ENCODE data around the gene ST8SIA4.

The ST8SIA4 gene

GRCh38 chr5:100903039-100903887 is at the start of gene ST8SIA4:
Gene ST8SIA4 (minus strand): TSS chr5:100903282. CDS start chr5:100902955, 327 bp downstream.
- peak; percentile 82 to 90 (median 86) for DNase-seq (ENCODE audit: low read depth in 2 of 3, low spot score in 1 of 3)

- DNase-seq (ENCODE audit: low read depth in 2 of 3, low spot score in 1 of 3) = no peak
These were observed 47.9 kb upstream of the ST8SIA4 start for GRCh38 chr5:100950985-100951384.

GRCh38 chr5:100913298-100913697 is 10.2 kb upstream of the ST8SIA4 start:
- no peak for DNase-seq (ENCODE audit: low read depth in 2 of 3, low spot score in 1 of 3)

GRCh38 chr5:100909034-100909433 is 6.0 kb upstream of the ST8SIA4 start:
- DNase-seq (ENCODE audit: low read depth in 2 of 3, low spot score in 1 of 3) = no peak

- no peak for DNase-seq (ENCODE audit: low read depth in 2 of 3, low spot score in 1 of 3)
These were observed 2.3 kb upstream of the ST8SIA4 start for GRCh38 chr5:100905259-100905914.

- peak in 2 of 3 donors; percentile 38 to 48 for DNase-seq (ENCODE audit: low read depth in 2 of 3, low spot score in 1 of 3)
These were observed 1.3 kb upstream of the ST8SIA4 start for GRCh38 chr5:100904259-100904861.

- DNase-seq (ENCODE audit: low read depth in 2 of 3, low spot score in 1 of 3) = peak in 2 of 3 donors; percentile 18 to 28
These were observed 543 bp downstream of the ST8SIA4 start for GRCh38 chr5:100902440-100903038.

- peak in 2 of 3 donors; percentile 27 to 40 for DNase-seq (ENCODE audit: low read depth in 2 of 3, low spot score in 1 of 3)
These were observed 1.2 kb downstream of the ST8SIA4 start for GRCh38 chr5:100901821-100902341.

GRCh38 chr5:100900796-100901781 is 2.0 kb downstream of the ST8SIA4 start:
- peak; percentile 83 to 91 (median 87) for DNase-seq (ENCODE audit: low read depth in 2 of 3, low spot score in 1 of 3)

- DNase-seq (ENCODE audit: low read depth in 2 of 3, low spot score in 1 of 3) = peak in 1 of 3 donors; percentile 29
These were observed 2.8 kb downstream of the ST8SIA4 start for GRCh38 chr5:100900142-100900795.

- DNase-seq (ENCODE audit: low read depth in 2 of 3, low spot score in 1 of 3) = no peak
These were observed 3.4 kb downstream of the ST8SIA4 start for GRCh38 chr5:100899675-100900074.

- no peak for DNase-seq (ENCODE audit: low read depth in 2 of 3, low spot score in 1 of 3)
These were observed 4.4 kb downstream of the ST8SIA4 start for GRCh38 chr5:100898504-100899346.

GRCh38 chr5:100896054-100896453 is 7.0 kb downstream of the ST8SIA4 start:
- no peak for DNase-seq (ENCODE audit: low read depth in 2 of 3, low spot score in 1 of 3)

GRCh38 chr5:100890461-100891008 is 12.5 kb downstream of the ST8SIA4 start:
- no peak for DNase-seq (ENCODE audit: low read depth in 2 of 3, low spot score in 1 of 3)

GRCh38 chr5:100889896-100890295 is 13.2 kb downstream of the ST8SIA4 start:
- DNase-seq (ENCODE audit: low read depth in 2 of 3, low spot score in 1 of 3) = no peak

GRCh38 chr5:100889165-100889743 is 13.8 kb downstream of the ST8SIA4 start:
- DNase-seq (ENCODE audit: low read depth in 2 of 3, low spot score in 1 of 3) = no peak

- no peak for DNase-seq (ENCODE audit: low read depth in 2 of 3, low spot score in 1 of 3)
These were observed 25.8 kb downstream of the ST8SIA4 start for GRCh38 chr5:100877274-100877673.

Data from stimulated activated CD4-positive, alpha-beta T cell treated with anti-CD3 and anti-CD28 coated beads, Interleukin-12 subunit alpha, Interleukin-12 subunit beta, amount 100 ng/mL, for 48 hours (primary cell).